K562 (cell line): Measurements from ENCODE around the gene ANKRD10. TPM values are rescaled to one million over a fixed set of nuclear protein-coding genes. Genes with fewer than 3 reads are reported as not detected.

ENCODE experiments used
- AFF4 ChIP-seq: sonication (generic); formaldehyde crosslinking; IDR thresholded peaks from 2 replicates; pipeline ENCODE4 v1.8.0; 2023; ENCODE audit warnings: mild to moderate bottlenecking, missing genetic modification reagents
- ATF3 ChIP-seq, 2 experiments: fragments of 450-650 bp in 1 of 2; sonication (generic) in 1 of 2; formaldehyde crosslinking in 1 of 2; IDR thresholded peaks in 1 of 2; conservative IDR thresholded peaks in 1 of 2; 2 replicates each; pipeline versions ENCODE4 v1.6.1 to v1.8.1; 2016 to 2023; ENCODE audit warnings: mild to moderate bottlenecking in 2 of 2, moderate library complexity in 2 of 2, inconsistent platforms in 1 of 2, missing genetic modification reagents in 1 of 2
- CREB1 ChIP-seq, 2 experiments: sonication (generic) in 1 of 2; formaldehyde crosslinking in 1 of 2; IDR thresholded peaks; 2 replicates each; pipeline versions ENCODE4 v1.6.1 to v1.8.0; 2012 to 2022; ENCODE audit warnings: inconsistent platforms in 1 of 2, mild to moderate bottlenecking in 1 of 2, missing genetic modification reagents in 1 of 2, moderate library complexity in 1 of 2
- DACH1 ChIP-seq: fragments of 450-650 bp; IDR thresholded peaks from 2 replicates; pipeline ENCODE4 v1.6.1; 2018; ENCODE audit not compliant: partially characterized antibody
- GABPB1 ChIP-seq: sonication (generic); formaldehyde crosslinking; IDR thresholded peaks from 2 replicates; pipeline ENCODE4 v1.8.0; 2022; ENCODE audit warnings: mild to moderate bottlenecking, missing genetic modification reagents
- MIER1 ChIP-seq: fragments of 450-650 bp; IDR thresholded peaks from 2 replicates; pipeline ENCODE4 v1.6.1; 2016; ENCODE audit warnings: antibody characterized with exemption, mild to moderate bottlenecking, low read depth
- NUFIP1 ChIP-seq: fragments of 450-650 bp; IDR thresholded peaks from 2 replicates; pipeline ENCODE4 v1.6.1; 2018; ENCODE audit not compliant: partially characterized antibody
- PHF8 ChIP-seq: fragments of 200-600 bp; sonication (generic); IDR thresholded peaks from 2 replicates; pipeline ENCODE4 v1.6.1; 2012; ENCODE audit warnings: mixed run types, mild to moderate bottlenecking, inconsistent platforms, low read length, moderate library complexity, borderline replicate concordance
- RREB1 ChIP-seq: fragments of 250-450 bp; sonication (Bioruptor Pico); IDR thresholded peaks from 2 replicates; pipeline ENCODE4 v1.4.0; 2020
- TBL1XR1 ChIP-seq, 2 experiments: IDR thresholded peaks; 2 replicates each; pipeline ENCODE4 v1.6.1; 2012; ENCODE audit warnings: improper control_type of control experiment in 2 of 2, low read length in 2 of 2, mild to moderate bottlenecking in 1 of 2
- ZBTB7A ChIP-seq: IDR thresholded peaks from 2 replicates; pipeline ENCODE4 v1.6.1; 2011; ENCODE audit warnings: low read depth, mild to moderate bottlenecking, low read length, moderate library complexity, borderline replicate concordance; ENCODE audit not compliant: control insufficient read depth
- ZNF253 ChIP-seq: fragments of 250-450 bp; sonication (Bioruptor Pico); conservative IDR thresholded peaks from 2 replicates; pipeline ENCODE4 v1.6.1; 2021; ENCODE audit warnings: mild to moderate bottlenecking
- polyA plus RNA-seq, 8 experiments: library from polyadenylated mRNA; depleted of rRNA in 4 of 8; stranded (reverse) in 5 of 8; unstranded in 3 of 8; fragments of >200 nt; fragmentation: Nextera tagmentation in 2 of 8; fragmentation: Illumina TruSeq in 1 of 8; extraction: Ambion mirVana in 2 of 8; extraction: Trizol in 1 of 8; gene quantifications; 2 replicates each; pipeline versions ENCODE4 v1.2.1 to v1.2.3, GENCODE V29; 2011 to 2014; ENCODE audit warnings: inconsistent platforms in 1 of 8, missing spikeins in 1 of 8
- total RNA-seq, 7 experiments: library from RNA; depleted of rRNA in 6 of 7; stranded (reverse); fragments of >200 nt in 6 of 7; fragmentation: Illumina TruSeq in 2 of 7; extraction: Trizol in 2 of 7; gene quantifications; 2 replicates each; pipeline versions ENCODE4 v1.2.1 to v1.2.3, GENCODE V29; 2011 to 2021; ENCODE audit warnings: low replicate concordance in 1 of 7
- TF ChIP-seq, protein P1 (sequence below): fragments of 450-650 bp; formaldehyde crosslinking; IDR thresholded peaks from 2 replicates; pipeline ENCODE4 v1.4.0; 2020; ENCODE audit warnings: mild to moderate bottlenecking, moderate library complexity

The ANKRD10 gene
- total and polyA plus RNA-seq, 9 of the 15 experiments (the other 6 are each of a cell fraction or from before 2014, with no cell fraction given), result 21.7 to 183 (median 45.0) TPM

- TF ChIP-seq, protein P1, sequence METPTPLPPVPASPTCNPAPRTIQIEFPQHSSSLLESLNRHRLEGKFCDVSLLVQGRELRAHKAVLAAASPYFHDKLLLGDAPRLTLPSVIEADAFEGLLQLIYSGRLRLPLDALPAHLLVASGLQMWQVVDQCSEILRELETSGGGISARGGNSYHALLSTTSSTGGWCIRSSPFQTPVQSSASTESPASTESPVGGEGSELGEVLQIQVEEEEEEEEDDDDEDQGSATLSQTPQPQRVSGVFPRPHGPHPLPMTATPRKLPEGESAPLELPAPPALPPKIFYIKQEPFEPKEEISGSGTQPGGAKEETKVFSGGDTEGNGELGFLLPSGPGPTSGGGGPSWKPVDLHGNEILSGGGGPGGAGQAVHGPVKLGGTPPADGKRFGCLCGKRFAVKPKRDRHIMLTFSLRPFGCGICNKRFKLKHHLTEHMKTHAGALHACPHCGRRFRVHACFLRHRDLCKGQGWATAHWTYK (CRISPR knock-in tag), result no peak
- TF ChIP-seq GABPB1 (CRISPR knock-in tag), result peak; percentile 4; the same call in 1 of the 2 replicates
- TF ChIP-seq ZBTB7A, result peak; percentile 73; the same call in 1 of the 2 replicates
- TF ChIP-seq RREB1 (CRISPR knock-in tag), result no peak
- no peak for TF ChIP-seq MIER1
- no peak for TF ChIP-seq NUFIP1
- peak; percentile 56; the same call in 1 of the 2 replicates for TF ChIP-seq PHF8
- TF ChIP-seq TBL1XR1 (IDR thresholded peaks at IDR 0.05; ENCODE audit: low read length in 2 of 2), result no peak
- 0 out of 2 replicates have a peak, but pooled peaks have one; percentile 29 for TF ChIP-seq AFF4 (CRISPR knock-in tag)
- TF ChIP-seq ATF3 (IDR thresholded peaks at IDR 0.05), result no peak
- TF ChIP-seq ATF3 (CRISPR knock-in tag; conservative IDR thresholded peaks at IDR 0.05), result no peak
- no peak for TF ChIP-seq DACH1
- TF ChIP-seq CREB1 (IDR thresholded peaks at IDR 0.05), result no peak
- TF ChIP-seq CREB1 (CRISPR knock-in tag; IDR thresholded peaks at IDR 0.05), result no peak
- no peak for TF ChIP-seq ZNF253
Observed at GRCh38 chr13:110915057-110915873, at the start of gene ANKRD10 (continued).
